ENCODE measurements around the gene NFIA. TPM values are rescaled to one million over a fixed set of nuclear protein-coding genes. Genes with fewer than 3 reads are reported as not detected.

Gene NFIA
- total and polyA plus RNA-seq, 2 donors (not counting 1 experiment from before 2014, with no cell fraction given): 0.28 to 0.54 TPM

DNA sequence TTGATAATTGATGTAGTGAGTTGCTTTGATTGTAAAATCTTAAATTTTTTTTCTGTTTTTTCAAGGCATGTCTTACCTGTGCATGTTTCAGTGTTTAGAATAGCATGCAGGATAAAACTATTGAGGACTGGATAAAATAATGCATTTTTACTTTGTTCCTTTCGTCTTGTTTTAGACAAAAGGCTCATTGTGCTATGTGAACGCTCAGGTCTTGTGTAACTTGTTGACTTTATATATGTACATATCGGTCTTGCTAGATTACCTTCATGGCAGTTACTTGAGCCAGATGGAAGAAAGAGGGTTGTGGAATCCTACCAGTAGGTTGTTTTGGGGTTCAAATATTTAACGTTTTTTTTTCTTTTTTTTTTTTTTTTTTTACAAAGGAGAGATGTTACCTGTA, 7.0 kb downstream of the NFIA start:
- ATAC-seq (ENCODE audit: low read depth): no peak
- Mint-ChIP-seq H3K27ac (no peak overlapping the region), H3K9me3 (ENCODE audit: insufficient read depth) (no peaks in the 10 kb centered on the region), H3K4me3 (no peak overlapping the region), H3K27me3 (peaks cover 31% of the 10 kb centered on the region), H3K4me1 (no peaks in the 10 kb centered on the region)
- no peak for DNase-seq
- Histone ChIP-seq H3K9ac (ENCODE audit: low read length) (no peak overlapping the region), H3K27ac (ENCODE audit: low read length in 2 of 2) (no peak overlapping the region), H3K9me3 (ENCODE audit: control extremely low read depth in 1 of 3, control insufficient read depth in 2 of 3, insufficient read depth in 1 of 3, low read length in 2 of 3) (no peaks in the 10 kb centered on the region), H2AFZ (ENCODE audit: insufficient read depth, low read depth, low read length, poor library complexity, severe bottlenecking) (no peak overlapping the region), H4K20me1 (ENCODE audit: control insufficient read depth, insufficient read depth, low read length, poor library complexity, severe bottlenecking) (no peaks in the 10 kb centered on the region), H3K4me3 (ENCODE audit: control extremely low read depth in 1 of 5, extremely low read depth in 1 of 5, insufficient read depth in 1 of 5, low read depth in 2 of 5, low read length in 4 of 5) (no peak overlapping the region), H3K79me2 (ENCODE audit: control insufficient read depth, insufficient read depth, low read length) (no peaks in the 10 kb centered on the region), H3K36me3 (replicated peaks in 1 of 2; ENCODE audit: control extremely low read depth in 1 of 2, control insufficient read depth in 1 of 2, extremely low read depth in 1 of 2, insufficient read depth in 2 of 2, low read length in 1 of 2) (no peaks in the 10 kb centered on the region), H3K4me2 (replicated peaks; ENCODE audit: low read depth, low read length, poor library complexity, severe bottlenecking) (no peak overlapping the region), H3K27me3 (replicated peaks in 1 of 4; ENCODE audit: control extremely low read depth in 1 of 4, control insufficient read depth in 3 of 4, insufficient read depth in 4 of 4, low read length in 3 of 4) (peaks cover 0 to 25% (median 7%) of the 10 kb centered on the region in 4 experiments), H3K4me1 (ENCODE audit: control insufficient read depth in 2 of 2, insufficient read depth in 2 of 2, low read length in 2 of 2) (peaks cover 0 to 1% of the 10 kb centered on the region in 2 donors)
- ChIA-PET POLR2A (no interaction called here), CTCF (no interaction called here)
- WGBS (ENCODE audit: insufficient coverage): 100% methylated on average over 2 of the region's 4 CpGs
- intact Hi-C loops (cut with micrococcal nuclease): no loop called here
- TF ChIP-seq, protein P1, sequence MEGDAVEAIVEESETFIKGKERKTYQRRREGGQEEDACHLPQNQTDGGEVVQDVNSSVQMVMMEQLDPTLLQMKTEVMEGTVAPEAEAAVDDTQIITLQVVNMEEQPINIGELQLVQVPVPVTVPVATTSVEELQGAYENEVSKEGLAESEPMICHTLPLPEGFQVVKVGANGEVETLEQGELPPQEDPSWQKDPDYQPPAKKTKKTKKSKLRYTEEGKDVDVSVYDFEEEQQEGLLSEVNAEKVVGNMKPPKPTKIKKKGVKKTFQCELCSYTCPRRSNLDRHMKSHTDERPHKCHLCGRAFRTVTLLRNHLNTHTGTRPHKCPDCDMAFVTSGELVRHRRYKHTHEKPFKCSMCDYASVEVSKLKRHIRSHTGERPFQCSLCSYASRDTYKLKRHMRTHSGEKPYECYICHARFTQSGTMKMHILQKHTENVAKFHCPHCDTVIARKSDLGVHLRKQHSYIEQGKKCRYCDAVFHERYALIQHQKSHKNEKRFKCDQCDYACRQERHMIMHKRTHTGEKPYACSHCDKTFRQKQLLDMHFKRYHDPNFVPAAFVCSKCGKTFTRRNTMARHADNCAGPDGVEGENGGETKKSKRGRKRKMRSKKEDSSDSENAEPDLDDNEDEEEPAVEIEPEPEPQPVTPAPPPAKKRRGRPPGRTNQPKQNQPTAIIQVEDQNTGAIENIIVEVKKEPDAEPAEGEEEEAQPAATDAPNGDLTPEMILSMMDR (IDR thresholded peaks at IDR 0.05): no peak

DNA sequence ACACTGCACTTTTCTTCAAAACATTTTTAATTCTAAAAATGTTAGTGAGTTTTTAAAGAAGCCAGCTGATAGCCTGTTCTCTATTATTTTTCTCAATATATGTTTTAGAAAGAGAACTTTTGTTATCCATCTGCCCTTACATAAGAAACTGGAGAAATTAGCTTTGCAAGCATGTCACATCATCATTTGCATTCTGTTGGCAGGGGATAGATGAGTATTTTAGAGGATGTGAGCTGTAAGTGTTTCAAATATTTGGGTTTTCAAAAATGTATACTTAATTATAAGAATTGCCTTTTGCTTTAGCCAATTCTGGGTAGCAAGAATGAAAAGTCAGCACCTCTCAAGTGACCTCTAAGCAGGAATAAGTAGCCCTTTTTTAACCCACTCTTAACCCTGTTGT, 7.4 kb downstream of the NFIA start:
- no peak for ATAC-seq (ENCODE audit: low read depth)
- POLR2A ChIA-PET: no interaction called here
- intact Hi-C loops (cut with micrococcal nuclease): no loop called here

More for the DNA sequence above, 7.4 kb downstream of the NFIA start:
- Histone ChIP-seq H3K4me2 (replicated peaks; ENCODE audit: low read depth, low read length, poor library complexity, severe bottlenecking) (no peak overlapping the region), H2AFZ (ENCODE audit: insufficient read depth, low read depth, low read length, poor library complexity, severe bottlenecking) (no peak overlapping the region), H3K27me3 (replicated peaks in 1 of 4; ENCODE audit: control extremely low read depth in 1 of 4, control insufficient read depth in 3 of 4, insufficient read depth in 4 of 4, low read length in 3 of 4) (peaks cover 0 to 22% (median 3%) of the 10 kb centered on the region in 4 experiments), H3K4me1 (ENCODE audit: control insufficient read depth in 2 of 2, insufficient read depth in 2 of 2, low read length in 2 of 2) (no peaks in the 10 kb centered on the region), H3K9me3 (ENCODE audit: control extremely low read depth in 1 of 3, control insufficient read depth in 2 of 3, insufficient read depth in 1 of 3, low read length in 2 of 3) (no peaks in the 10 kb centered on the region), H3K79me2 (ENCODE audit: control insufficient read depth, insufficient read depth, low read length) (no peaks in the 10 kb centered on the region), H3K27ac (ENCODE audit: low read length in 2 of 2) (no peak overlapping the region), H3K36me3 (replicated peaks in 1 of 2; ENCODE audit: control extremely low read depth in 1 of 2, control insufficient read depth in 1 of 2, extremely low read depth in 1 of 2, insufficient read depth in 2 of 2, low read length in 1 of 2) (no peaks in the 10 kb centered on the region), H4K20me1 (ENCODE audit: control insufficient read depth, insufficient read depth, low read length, poor library complexity, severe bottlenecking) (no peaks in the 10 kb centered on the region), H3K9ac (ENCODE audit: low read length) (no peak overlapping the region), H3K4me3 (ENCODE audit: control extremely low read depth in 1 of 5, extremely low read depth in 1 of 5, insufficient read depth in 1 of 5, low read depth in 2 of 5, low read length in 4 of 5) (no peak overlapping the region)
- CTCF ChIA-PET: no interaction called here
- Mint-ChIP-seq H3K27me3 (peaks cover 29% of the 10 kb centered on the region), H3K27ac (no peak overlapping the region), H3K4me1 (no peaks in the 10 kb centered on the region), H3K9me3 (ENCODE audit: insufficient read depth) (no peaks in the 10 kb centered on the region), H3K4me3 (no peak overlapping the region)
- no peak for DNase-seq
- TF ChIP-seq EZH2 (IDR thresholded peaks at IDR 0.05; ENCODE audit: borderline replicate concordance, insufficient read depth, low read depth, low read length, poor library complexity, severe bottlenecking): no peak
- TF ChIP-seq, protein P1 (IDR thresholded peaks at IDR 0.05): no peak

Data from B cell (primary cell).